Measurements from ENCODE around the gene ANKRD26. TPM values are rescaled to one million over a fixed set of nuclear protein-coding genes. Genes with fewer than 3 reads are reported as not detected.

ANKRD26 gene
- total and polyA plus RNA-seq, 2 donors (not counting 3 experiments of a cell fraction or from before 2014, with no cell fraction given): 1.0 to 9.5 TPM

- POLR2A ChIA-PET: no interaction called here
- intact Hi-C loops (cut with micrococcal nuclease) (loop anchor here (1.0 to 5.0 kb wide), 2 partner anchors 53 to 209 kb away; partner anchors contain the start of gene YME1L1), dilution Hi-C loops (cut with MboI; ENCODE audit: extremely low pct_ligation_motif_present, low sequenced_read_pairs) (no loop called here)
- TSS peak; percentile 27 for BruUV-seq (replicated peaks)
- FAIRE-seq (no peak), DNase-seq (ENCODE audit: low read depth, low spot score) (no peak)
- no peaks in the 10 kb centered on the region for H4K20me1 ChIP-seq (replicated peaks; ENCODE audit: control insufficient read depth, extremely low read depth, insufficient read depth, low read length)
- peaks cover 0 to 4% of the 10 kb centered on the region in 2 experiments for H3K36me3 ChIP-seq (ENCODE audit: control insufficient read depth in 2 of 2, extremely low read depth in 1 of 2, insufficient read depth in 2 of 2, low read length in 2 of 2)
- peak overlapping the region; percentile 33 to 84 (median 49) for H3K4me3 ChIP-seq (replicated peaks in 1 of 3; ENCODE audit: insufficient read depth in 1 of 3, low read depth in 1 of 3, low read length in 3 of 3)
- no peaks in the 10 kb centered on the region for H3K27me3 ChIP-seq (ENCODE audit: control insufficient read depth in 2 of 2, insufficient read depth in 2 of 2, low read length in 2 of 2)
- no peaks in the 10 kb centered on the region for H3K9me1 ChIP-seq (replicated peaks; ENCODE audit: control insufficient read depth, extremely low read depth, insufficient read depth, low read length)
- H3K4me1 ChIP-seq (ENCODE audit: control insufficient read depth, extremely low read depth, insufficient read depth, low read length): peaks cover 8% of the 10 kb centered on the region
- H2AFZ ChIP-seq (ENCODE audit: low read depth, low read length): peak overlapping the region; percentile 80
- peak overlapping the region; percentile 85 for H3K9ac ChIP-seq (replicated peaks; ENCODE audit: extremely low read depth, insufficient read depth, low read length)
- H3K9me3 ChIP-seq (replicated peaks; ENCODE audit: control insufficient read depth, insufficient read depth, low read length): no peaks in the 10 kb centered on the region
- H3K27ac ChIP-seq (ENCODE audit: insufficient read depth, low read depth, low read length): peak overlapping the region; percentile 66
- CTCF ChIA-PET: no interaction called here
- H3K4me2 ChIP-seq (ENCODE audit: insufficient read depth, low read length): peak overlapping the region; percentile 95
- TF ChIP-seq POLR2A (IDR thresholded peaks at IDR 0.05; ENCODE audit: low read depth, low read length) (no peak), MAX (IDR thresholded peaks at IDR 0.05; ENCODE audit: insufficient read depth, insufficient read length) (no peak), FOS (IDR thresholded peaks at IDR 0.05; ENCODE audit: borderline replicate concordance, insufficient read depth, low read length) (no peak), CTCF (IDR thresholded peaks at IDR 0.05; ENCODE audit: extremely low read depth in 1 of 2, insufficient read depth in 1 of 2, low read depth in 1 of 2, low read length in 2 of 2) (no peak), JUN (IDR thresholded peaks at IDR 0.05; ENCODE audit: borderline replicate concordance, insufficient read depth, insufficient read length, low read depth) (no peak), MYC (IDR thresholded peaks at IDR 0.05; ENCODE audit: low read depth, low read length) (no peak), GATA2 (IDR thresholded peaks at IDR 0.05; ENCODE audit: insufficient read depth, insufficient read length, low read depth, low read length) (no peak), POLR2AphosphoS5 (IDR thresholded peaks at IDR 0.05; ENCODE audit: insufficient read depth, low read depth, low read length) (no peak), EZH2 (IDR thresholded peaks at IDR 0.05; ENCODE audit: borderline replicate concordance, low read depth, low read length, severe bottlenecking) (no peak)
- no peaks in the 10 kb centered on the region for H3K79me2 ChIP-seq (ENCODE audit: control insufficient read depth, insufficient read depth, low read length)
Observed at GRCh38 chr10:27100813-27101347, 586 bp upstream of the ANKRD26 start.
